GM19099 (cell line): ENCODE data around the gene PSME1.

Source experiments
- POLR2A ChIP-seq: IDR thresholded peaks from 3 replicates; pipeline ENCODE4 v1.6.1; 2011; ENCODE audit warnings: low read depth; ENCODE audit not compliant: insufficient read length; ENCODE audit errors: extremely low read depth

Gene PSME1

DNA sequence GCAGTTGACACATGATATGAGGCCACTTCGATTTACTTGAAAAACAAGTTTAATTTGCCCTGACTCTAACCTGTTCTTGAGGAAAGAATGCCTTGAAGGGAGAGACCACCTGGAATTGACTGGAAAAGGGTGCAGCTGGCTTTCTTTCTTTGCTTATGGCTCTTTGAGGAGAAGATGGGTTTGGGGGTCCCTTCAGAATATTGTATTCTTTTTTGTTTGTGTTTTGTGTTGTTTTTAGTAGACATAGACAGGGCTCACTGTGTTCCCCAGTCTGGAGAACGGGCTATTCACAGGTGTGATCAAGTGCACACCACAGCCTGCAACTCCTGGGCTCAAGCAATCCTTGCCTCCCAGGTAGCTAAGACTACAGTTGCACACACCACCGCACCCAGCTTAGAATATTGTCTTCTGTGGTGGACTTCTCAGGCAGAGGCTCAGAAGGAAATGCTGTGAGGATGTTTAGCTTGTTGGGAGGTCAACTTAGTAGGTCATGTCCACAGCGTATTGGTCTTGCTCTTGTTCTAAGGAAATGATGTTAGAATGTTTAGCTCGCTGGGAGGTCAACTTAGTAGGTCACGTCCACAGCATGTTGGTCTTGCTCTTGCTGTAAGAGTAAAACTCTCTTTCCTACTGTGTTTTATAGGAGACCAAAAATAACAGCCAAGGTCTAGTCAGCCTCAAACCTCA, 19.7 kb upstream of the PSME1 start:
- TF ChIP-seq POLR2A = no peak

- TF ChIP-seq POLR2A = no peak
Measured at GRCh38 chr14:24117179-24117578, 18.8 kb upstream of the PSME1 start.

GRCh38 chr14:24119691-24120090, 16.3 kb upstream of the PSME1 start:
- no peak for TF ChIP-seq POLR2A

DNA sequence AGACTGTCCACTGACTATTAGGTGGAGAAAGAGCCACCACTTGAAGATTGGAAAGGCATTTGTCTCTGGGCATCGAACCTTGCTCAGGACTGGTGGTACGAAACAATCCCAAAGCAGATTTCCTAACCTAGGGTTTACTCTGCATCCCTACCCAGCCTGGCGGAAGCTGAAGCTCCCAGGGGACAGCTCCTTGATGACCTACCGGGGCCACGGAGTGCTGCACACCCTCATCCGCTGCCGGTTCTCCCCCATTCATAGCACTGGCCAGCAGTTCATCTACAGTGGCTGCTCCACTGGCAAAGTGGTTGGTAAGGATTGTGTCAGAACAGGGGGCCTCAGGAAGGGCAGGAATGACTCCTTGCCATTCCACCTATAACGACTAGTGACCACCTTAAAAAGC, 14.8 kb upstream of the PSME1 start:
- no peak for TF ChIP-seq POLR2A

DNA sequence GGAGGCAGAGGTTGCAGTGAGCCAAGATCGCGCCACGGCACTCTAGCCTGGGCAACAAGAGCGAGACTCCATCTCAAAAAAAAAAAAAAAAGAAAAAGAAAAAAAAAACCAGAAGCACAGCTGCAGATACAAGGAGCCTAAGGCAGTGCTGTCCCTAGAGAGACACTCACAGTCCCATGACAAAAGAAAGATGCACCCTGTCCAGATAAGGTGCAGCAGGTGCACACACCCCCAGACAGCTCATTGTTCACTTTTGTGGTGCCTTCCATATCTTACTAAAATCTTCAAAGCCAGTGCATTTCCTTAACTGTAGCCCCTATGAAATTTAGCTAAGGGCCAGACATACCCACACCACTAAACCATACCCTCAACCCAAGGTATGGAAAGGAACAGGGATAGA, 13.6 kb upstream of the PSME1 start:
- no peak for TF ChIP-seq POLR2A

GRCh38 chr14:24122898-24123297, 13.1 kb upstream of the PSME1 start:
- no peak for TF ChIP-seq POLR2A

GRCh38 chr14:24123424-24124417, 12.3 kb upstream of the PSME1 start:
- peak; percentile 25 for TF ChIP-seq POLR2A

GRCh38 chr14:24126939-24127338, 9.1 kb upstream of the PSME1 start:
- no peak for TF ChIP-seq POLR2A

- no peak for TF ChIP-seq POLR2A
Measured at GRCh38 chr14:24127673-24128072, 8.3 kb upstream of the PSME1 start.

- no peak for TF ChIP-seq POLR2A
Measured at GRCh38 chr14:24129410-24129998, 6.5 kb upstream of the PSME1 start.

DNA sequence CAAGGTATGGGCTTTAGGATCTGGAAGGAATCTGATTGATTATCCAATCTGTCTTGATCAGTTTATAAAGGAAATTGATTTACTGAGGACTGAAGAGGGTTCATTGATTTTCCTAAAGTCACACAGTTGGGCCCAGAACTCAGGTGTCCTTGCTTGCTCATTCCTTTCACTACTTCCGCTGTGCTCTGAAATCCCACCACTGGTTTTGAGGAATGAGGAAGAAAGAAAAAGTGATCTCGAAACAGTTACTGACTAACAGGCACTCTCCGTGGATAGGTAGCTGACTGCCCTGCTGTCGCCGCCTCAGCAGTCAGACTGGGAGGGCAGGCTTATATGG, 5.6 kb upstream of the PSME1 start, which contains the start of gene FITM1:
FITM1 (plus strand) TSS at position 280 of the 337 bp plus-strand sequence. CDS start 905 bp downstream, outside the sequence.
- no peak for TF ChIP-seq POLR2A

DNA sequence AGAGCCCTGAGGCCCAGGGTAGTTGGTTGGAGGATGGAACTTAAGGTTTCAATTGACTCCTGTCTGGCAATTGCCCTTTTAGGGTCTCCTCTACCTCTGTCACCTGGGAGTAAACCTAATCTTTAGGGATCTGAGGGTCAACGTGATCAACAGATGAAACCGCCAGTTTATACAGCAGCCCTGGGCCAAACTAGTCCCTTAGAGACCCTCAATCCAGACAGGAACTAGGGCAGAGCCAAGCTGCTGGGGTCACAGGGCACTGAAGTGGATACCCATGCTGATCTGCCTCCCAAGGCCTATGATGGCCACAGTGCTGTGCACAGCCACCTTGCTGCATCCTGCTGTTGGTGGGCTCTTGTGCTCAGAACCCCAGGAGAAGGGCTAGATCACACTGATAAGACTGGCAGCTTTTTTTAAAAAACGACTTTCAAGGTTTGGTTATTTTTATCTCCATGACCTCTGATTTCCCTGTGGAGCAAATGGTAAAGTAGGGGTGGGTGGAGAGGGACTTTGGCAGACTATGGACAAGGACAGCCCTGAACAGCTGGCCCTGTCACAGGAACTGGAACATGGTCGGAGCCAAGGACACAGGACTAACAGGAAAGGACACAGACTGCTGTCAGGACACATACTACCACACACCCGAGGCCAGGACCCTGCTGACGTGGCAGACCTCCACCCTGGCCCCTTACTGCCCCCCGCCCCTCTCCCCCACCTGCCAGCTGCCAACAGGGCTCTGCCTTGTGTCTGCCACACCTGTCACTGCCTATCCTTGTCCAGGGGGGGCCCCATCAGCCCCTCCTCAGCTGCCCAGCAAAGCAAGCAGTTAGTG, 5.1 kb upstream of the PSME1 start:
- no peak for TF ChIP-seq POLR2A

DNA sequence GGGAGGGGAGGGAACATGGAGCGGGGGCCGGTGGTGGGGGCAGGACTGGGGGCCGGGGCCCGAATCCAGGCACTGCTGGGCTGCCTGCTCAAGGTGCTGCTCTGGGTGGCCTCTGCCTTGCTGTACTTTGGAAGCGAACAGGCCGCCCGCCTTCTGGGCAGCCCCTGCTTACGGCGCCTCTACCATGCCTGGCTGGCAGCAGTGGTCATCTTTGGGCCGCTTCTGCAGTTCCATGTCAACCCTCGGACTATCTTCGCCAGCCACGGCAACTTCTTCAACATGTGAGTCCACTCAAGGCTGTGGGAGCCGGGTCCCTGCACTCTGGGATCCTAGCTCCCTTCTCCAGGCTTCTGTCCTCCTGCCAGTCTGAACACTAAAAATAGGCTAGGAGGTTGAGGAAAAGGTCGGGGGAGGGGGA, 4.4 kb upstream of the PSME1 start:
- no peak for TF ChIP-seq POLR2A

DNA sequence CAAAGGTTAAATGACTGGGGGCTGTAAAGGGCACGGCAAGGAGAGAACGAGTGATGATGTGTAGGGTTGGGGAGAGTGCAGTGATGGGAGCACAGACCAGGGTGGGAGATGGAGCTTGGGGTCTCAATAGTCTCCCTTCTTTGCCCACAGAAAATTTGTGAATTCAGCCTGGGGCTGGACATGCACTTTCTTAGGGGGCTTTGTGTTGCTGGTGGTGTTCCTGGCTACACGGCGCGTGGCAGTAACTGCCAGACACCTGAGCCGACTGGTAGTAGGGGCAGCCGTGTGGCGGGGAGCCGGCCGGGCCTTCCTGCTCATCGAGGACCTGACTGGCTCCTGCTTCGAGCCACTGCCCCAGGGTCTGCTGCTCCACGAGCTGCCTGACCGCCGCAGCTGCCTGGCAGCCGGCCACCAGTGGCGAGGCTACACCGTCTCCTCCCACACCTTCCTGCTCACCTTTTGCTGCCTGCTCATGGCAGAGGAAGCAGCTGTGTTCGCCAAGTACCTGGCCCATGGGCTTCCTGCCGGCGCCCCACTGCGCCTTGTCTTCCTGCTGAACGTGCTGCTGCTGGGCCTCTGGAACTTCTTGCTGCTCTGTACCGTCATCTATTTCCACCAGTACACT, 3.8 kb upstream of the PSME1 start:
- no peak for TF ChIP-seq POLR2A
